Measurements from ENCODE around the gene FGD3.
"Not testable (repeated sequence)": the region's sequence is repeated elsewhere in the genome, so short reads cannot be mapped to it uniquely, and the experiment has no call there.

The FGD3 gene

GRCh38 chr9:92947268-92948037, at the start of gene FGD3:
Gene FGD3, plus strand, starts transcription at chr9:92947523. Its CDS starts 28,734 bp downstream, at chr9:92976257.
- no peak for DNase-seq (ENCODE audit: low read depth)

GRCh38 chr9:92905137-92905536, 42.2 kb upstream of the FGD3 start:
- not testable (repeated sequence) for DNase-seq (ENCODE audit: low read depth)

- DNase-seq (ENCODE audit: low read depth), result no peak
These were observed 35.5 kb upstream of the FGD3 start for GRCh38 chr9:92911511-92912475.

GRCh38 chr9:92917176-92917800, 30.0 kb upstream of the FGD3 start:
- DNase-seq (ENCODE audit: low read depth), result no peak

- DNase-seq (ENCODE audit: low read depth), result no peak
These were observed 26.9 kb upstream of the FGD3 start for GRCh38 chr9:92920437-92920836.

- DNase-seq (ENCODE audit: low read depth), result no peak
These were observed 15.7 kb upstream of the FGD3 start for GRCh38 chr9:92931606-92932005.

- no peak for DNase-seq (ENCODE audit: low read depth)
These were observed 13.0 kb upstream of the FGD3 start for GRCh38 chr9:92934321-92934720.

GRCh38 chr9:92938025-92938424, 9.3 kb upstream of the FGD3 start:
- DNase-seq (ENCODE audit: low read depth), result no peak

GRCh38 chr9:92941861-92942260, 5.5 kb upstream of the FGD3 start:
- no peak for DNase-seq (ENCODE audit: low read depth)

GRCh38 chr9:92942688-92943616, 4.4 kb upstream of the FGD3 start:
- no peak for DNase-seq (ENCODE audit: low read depth)

- DNase-seq (ENCODE audit: low read depth), result no peak
These were observed 2.4 kb upstream of the FGD3 start for GRCh38 chr9:92944921-92945320.

GRCh38 chr9:92945796-92946195, 1.5 kb upstream of the FGD3 start:
- no peak for DNase-seq (ENCODE audit: low read depth)

GRCh38 chr9:92948038-92948534, 763 bp downstream of the FGD3 start:
- DNase-seq (ENCODE audit: low read depth), result no peak

- DNase-seq (ENCODE audit: low read depth), result no peak
These were observed 1.3 kb downstream of the FGD3 start for GRCh38 chr9:92948632-92949031.

GRCh38 chr9:92949266-92949982, 2.1 kb downstream of the FGD3 start:
- DNase-seq (ENCODE audit: low read depth), result no peak

- DNase-seq (ENCODE audit: low read depth), result no peak
These were observed 3.1 kb downstream of the FGD3 start for GRCh38 chr9:92950359-92950955.

GRCh38 chr9:92952906-92953610, 5.7 kb downstream of the FGD3 start:
- DNase-seq (ENCODE audit: low read depth), result no peak

- peak; percentile 19 for DNase-seq (ENCODE audit: low read depth)
These were observed 6.9 kb downstream of the FGD3 start for GRCh38 chr9:92954049-92954861.

GRCh38 chr9:92954886-92955285, 7.6 kb downstream of the FGD3 start:
- no peak for DNase-seq (ENCODE audit: low read depth)
